Neuron (in vitro differentiated cells): ENCODE results near the gene ZNF579.

ENCODE experiments used
- H2AFZ ChIP-seq: one replicate; pipeline ENCODE4 v1.6.1; 2013; ENCODE audit warnings: low read depth, mild to moderate bottlenecking, inconsistent platforms, low read length, moderate library complexity
- H3K27me3 ChIP-seq: one replicate; pipeline ENCODE4 v1.6.1; 2013; ENCODE audit warnings: low read length; ENCODE audit not compliant: insufficient read depth
- H3K36me3 ChIP-seq: one replicate; pipeline ENCODE4 v1.6.1; 2013; ENCODE audit warnings: low read length; ENCODE audit not compliant: insufficient read depth
- H3K4me1 ChIP-seq: one replicate; pipeline ENCODE4 v1.6.1; 2013; ENCODE audit warnings: low read length; ENCODE audit not compliant: insufficient read depth
- H3K4me3 ChIP-seq: 2 replicates; pipeline ENCODE4 v1.5.1; 2013; ENCODE audit warnings: mild to moderate bottlenecking, low read length, moderate library complexity
- H3K9me3 ChIP-seq: one replicate; pipeline ENCODE4 v1.6.1; 2013; ENCODE audit warnings: low read length

ZNF579 gene

DNA sequence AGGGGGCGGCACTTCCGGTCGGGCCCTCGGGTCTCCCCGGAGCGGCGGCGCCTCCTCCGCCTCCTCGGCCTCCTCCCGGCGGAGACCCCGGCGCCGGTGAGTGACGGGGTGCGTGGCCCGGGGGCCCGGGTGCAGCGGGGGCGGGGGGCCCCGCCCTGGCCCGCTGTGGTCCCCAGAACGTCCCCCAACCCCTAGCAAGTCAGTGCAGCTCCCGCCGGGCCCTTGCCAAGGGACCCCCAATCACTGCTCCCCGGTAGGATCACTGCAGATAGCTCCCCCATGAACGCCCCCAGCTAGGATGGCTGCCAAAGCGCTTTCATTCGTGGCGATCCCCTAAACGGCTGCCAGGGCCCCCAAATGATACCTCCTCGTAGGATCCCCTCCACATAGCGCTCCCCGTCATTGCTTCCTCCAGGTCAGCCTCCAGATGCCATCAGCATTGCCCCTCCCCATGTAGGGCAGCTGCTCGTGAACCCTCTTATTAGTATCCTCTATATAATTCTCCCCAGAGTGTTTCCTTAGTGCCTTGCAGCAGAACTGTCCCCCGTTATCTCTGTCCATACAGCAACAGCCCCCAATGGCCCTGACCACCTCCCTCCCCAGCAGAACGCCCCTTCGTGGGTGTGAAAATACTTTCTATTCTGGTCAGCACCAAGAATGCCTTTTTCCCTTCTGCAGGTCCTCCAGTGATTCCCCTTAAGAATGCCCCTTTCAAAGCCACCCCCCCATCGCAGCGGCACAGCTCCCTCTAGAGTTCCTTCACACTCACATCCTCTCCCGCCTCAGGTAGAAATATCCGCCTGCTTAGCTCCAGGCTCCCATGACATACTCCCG, 25.2 kb upstream of the ZNF579 start, which contains the start of gene ZNF865:
TSS of gene ZNF865 (plus strand) at position 11 of the 834 bp plus-strand sequence. CDS start 7,972 bp downstream, outside the sequence.
- H3K9me3 ChIP-seq: peaks cover 4% of the 10 kb centered on the region
- peak within 1 kb of the TSS; percentile 75 for H2AFZ ChIP-seq
- peaks cover 20% of the 10 kb centered on the region for H3K36me3 ChIP-seq
- no peaks in the 10 kb centered on the region for H3K27me3 ChIP-seq
- peak within 1 kb of the TSS; percentile 91 for H3K4me3 ChIP-seq
- H3K4me1 ChIP-seq: peaks cover 18% of the 10 kb centered on the region

DNA sequence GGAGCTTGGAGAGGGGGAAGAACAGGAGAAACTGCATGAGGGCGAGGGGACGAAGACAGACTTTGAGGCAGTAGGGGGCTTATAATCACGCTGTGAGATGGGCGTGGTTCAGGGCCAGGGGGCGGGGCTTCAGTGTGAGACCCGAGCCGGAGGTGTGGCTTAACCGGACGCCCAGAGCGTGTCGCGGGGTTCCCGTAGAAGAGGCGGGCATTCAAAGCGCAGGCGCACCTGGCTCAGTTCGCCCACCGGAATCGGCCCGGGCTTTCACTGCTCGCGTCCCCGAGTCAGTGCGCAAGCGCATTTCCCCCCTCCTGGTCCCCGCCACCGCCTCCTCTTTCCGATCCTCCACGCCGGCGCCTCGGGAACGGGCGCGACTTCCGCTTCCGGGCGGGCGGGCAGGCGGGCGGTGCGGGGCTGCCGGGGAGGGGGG, 24.6 kb upstream of the ZNF579 start:
- Histone ChIP-seq H3K27me3 (no peaks in the 10 kb centered on the region), H3K4me3 (peak overlapping the region; percentile 91), H3K9me3 (peaks cover 4% of the 10 kb centered on the region), H2AFZ (no peak overlapping the region), H3K36me3 (peaks cover 20% of the 10 kb centered on the region), H3K4me1 (peaks cover 21% of the 10 kb centered on the region)

DNA sequence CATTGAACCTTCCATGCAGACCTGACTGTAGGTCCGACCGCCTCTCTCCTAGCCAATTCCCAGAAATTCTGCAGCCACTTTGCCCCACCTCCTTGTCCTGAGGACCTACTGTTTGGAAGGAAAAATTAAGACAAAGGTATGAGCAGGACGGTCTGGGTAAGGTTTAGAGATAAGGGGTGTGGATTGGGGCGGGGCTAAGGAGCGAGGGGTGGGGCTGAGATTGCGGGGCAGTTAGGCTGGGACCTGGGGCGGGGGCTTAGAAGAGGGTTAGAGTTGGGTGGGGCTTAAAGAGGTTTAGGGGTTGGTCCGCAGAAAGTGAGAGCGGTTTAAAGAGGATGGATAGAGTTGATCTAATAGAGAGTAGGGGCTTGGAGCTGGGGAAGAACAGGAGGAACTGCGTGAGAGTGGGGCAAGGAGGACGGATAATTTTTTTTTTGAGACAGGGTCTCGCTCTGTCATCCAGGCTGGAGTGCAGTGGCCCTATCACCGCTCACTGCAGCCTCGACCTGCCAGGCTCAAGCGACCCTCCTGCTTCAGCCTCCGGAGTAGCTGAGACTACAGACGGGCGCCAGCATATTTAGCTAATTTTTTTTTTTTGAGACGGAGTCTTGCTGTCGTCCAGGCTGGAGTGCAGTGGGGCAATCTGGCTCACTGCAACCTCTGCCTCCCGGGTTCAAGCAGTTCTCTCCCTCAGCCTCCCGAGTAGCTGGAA, 23.1 kb upstream of the ZNF579 start:
- Histone ChIP-seq H3K36me3 (peaks cover 11% of the 10 kb centered on the region), H3K4me3 (peak overlapping the region; percentile 10), H3K9me3 (no peaks in the 10 kb centered on the region), H3K27me3 (no peaks in the 10 kb centered on the region), H2AFZ (no peak overlapping the region), H3K4me1 (peaks cover 21% of the 10 kb centered on the region)

DNA sequence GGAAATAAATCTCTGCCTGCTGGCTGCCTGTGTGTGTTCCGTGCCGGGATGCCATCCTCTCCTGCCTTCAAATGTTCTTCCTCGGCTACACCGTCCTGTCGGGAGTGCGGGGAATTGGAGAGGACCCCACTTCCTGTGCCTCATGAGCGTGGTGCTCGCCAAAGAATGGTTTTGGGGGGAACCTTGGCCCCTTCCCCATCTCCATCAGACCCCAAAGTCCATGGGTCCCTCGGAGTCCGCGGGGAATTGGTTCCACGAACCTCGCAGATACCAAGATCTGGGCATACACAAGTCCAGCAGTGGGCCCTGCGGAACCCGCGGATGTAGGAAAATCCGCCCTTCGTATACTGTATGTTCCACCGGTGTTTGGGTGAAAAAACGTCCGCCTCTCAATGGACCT, 22.5 kb upstream of the ZNF579 start:
- Histone ChIP-seq H2AFZ (no peak overlapping the region), H3K9me3 (no peaks in the 10 kb centered on the region), H3K4me1 (peaks cover 24% of the 10 kb centered on the region), H3K4me3 (no peak overlapping the region), H3K27me3 (no peaks in the 10 kb centered on the region), H3K36me3 (peaks cover 11% of the 10 kb centered on the region)

DNA sequence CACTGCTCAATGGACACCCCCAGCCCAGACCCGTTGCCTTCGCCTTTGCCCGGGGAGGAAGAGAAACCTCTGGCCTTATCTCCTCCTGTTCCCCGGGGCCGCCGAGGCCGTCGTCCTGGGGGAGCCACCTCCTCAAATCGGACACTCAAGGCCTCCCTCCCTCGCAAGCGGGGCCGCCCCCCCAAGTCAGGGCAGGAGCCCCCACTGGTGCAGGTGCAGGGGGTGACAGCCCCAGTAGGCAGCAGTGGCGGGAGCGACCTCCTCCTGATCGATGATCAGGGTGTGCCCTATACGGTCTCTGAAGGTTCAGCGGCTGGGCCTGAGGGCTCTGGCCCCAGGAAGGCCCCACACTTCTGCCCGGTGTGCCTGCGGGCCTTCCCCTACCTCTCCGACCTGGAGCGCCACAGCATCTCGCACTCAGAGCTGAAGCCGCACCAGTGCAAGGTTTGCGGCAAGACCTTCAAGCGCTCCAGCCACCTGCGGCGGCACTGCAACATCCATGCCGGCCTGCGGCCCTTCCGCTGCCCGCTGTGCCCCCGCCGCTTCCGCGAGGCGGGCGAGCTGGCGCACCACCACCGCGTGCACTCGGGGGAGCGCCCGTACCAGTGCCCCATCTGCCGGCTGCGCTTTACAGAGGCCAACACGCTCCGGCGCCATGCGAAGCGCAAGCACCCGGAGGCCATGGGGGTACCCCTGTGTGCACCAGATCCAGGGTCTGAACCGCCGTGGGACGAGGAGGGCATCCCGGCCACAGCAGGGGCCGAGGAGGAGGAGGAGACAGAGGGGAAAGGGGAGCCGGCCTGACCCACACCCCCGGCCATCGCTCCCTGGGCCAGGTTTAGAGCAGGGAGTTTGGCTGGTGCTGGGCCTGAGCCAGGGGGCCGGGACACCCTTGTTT, 21.7 kb upstream of the ZNF579 start:
- Histone ChIP-seq H3K27me3 (no peaks in the 10 kb centered on the region), H2AFZ (no peak overlapping the region), H3K36me3 (peaks cover 9% of the 10 kb centered on the region), H3K9me3 (no peaks in the 10 kb centered on the region), H3K4me1 (peaks cover 24% of the 10 kb centered on the region), H3K4me3 (no peak overlapping the region)

DNA sequence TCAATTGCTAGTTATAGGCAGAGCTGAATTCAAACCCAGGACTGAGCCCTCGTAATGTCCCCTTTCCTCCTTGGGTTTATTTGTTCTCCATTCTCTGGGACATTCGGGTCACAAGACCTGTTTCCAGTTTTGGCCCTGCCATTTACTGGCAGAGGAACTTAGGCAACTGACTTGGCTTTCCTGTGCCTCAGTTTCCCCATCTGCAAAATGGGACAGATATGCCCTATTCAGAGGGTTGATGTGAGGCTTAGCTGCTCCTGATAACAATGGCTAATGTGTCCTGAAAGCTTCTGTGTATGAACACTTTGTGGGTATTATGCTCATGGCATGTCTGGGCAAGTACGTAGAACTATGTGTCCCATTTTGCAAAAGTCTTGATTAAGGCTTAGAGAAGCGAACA, 20.4 kb upstream of the ZNF579 start:
- H3K4me3 ChIP-seq: peak overlapping the region; percentile 58
- H3K4me1 ChIP-seq: peaks cover 18% of the 10 kb centered on the region
- H2AFZ ChIP-seq: no peak overlapping the region
- H3K9me3 ChIP-seq: peaks cover 4% of the 10 kb centered on the region
- H3K36me3 ChIP-seq: peaks cover 13% of the 10 kb centered on the region
- H3K27me3 ChIP-seq: no peaks in the 10 kb centered on the region

DNA sequence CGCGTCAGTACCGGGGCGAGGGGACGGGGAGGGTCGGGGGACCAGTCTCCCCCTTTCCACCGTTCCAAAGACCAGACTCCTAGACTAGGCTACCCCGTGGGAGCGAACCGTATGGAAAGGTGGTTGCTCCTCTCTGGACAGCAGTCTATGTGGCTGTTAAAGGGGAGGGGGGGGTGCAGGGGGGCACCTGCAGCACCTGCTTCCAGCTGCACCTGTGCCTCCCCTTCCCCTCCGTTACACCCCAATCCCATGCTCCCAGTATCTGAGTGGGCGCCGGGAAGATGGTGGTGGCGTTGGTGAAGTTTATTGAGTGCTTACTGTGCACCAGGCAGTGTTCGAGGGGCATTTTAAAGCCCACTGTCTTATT, 20.0 kb upstream of the ZNF579 start:
- Histone ChIP-seq H3K4me1 (peaks cover 15% of the 10 kb centered on the region), H3K4me3 (peak overlapping the region; percentile 58), H3K9me3 (peaks cover 6% of the 10 kb centered on the region), H3K27me3 (no peaks in the 10 kb centered on the region), H2AFZ (no peak overlapping the region), H3K36me3 (peaks cover 17% of the 10 kb centered on the region)

DNA sequence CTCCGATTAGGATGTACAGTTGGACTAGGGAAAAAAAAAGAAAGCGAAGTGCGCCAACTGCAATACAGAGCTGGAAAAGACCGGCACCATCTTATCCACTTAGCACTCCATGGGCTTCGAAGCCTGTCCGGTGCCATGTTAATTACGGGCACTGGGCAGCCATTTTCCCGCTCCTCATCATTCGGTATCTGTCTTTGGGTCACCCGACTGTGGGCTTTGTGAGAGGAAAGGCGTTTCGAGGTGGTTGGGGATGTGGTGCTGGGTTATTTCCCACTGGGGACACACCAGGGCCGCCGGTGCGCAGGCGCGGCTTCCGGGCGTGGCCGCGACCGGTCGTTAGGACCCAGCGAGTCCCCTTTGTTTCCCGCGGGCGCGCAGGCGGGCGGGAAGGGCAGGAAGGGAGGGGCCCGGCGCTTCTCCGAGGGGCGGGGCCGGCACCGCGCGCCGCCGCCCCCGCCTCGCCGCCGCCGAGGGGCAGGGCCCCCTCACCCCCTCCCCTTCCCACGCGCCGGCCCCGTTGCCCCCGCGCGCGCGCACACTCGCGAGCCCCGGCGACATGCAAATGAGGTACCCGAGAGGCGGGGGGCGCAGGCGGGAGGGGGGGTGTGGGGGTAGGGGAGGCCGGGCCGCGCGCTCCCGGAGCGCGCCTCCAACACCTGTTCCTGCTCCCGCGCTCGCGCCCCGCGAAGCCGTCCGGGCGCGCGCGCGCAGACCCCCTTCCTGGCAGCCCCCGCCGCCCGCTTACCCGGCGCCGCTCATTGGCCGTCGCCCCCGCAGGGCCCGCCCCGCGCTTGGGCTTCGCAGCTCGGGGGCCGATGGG, 19.4 kb upstream of the ZNF579 start, which contains the start of gene ZNF524:
TSS of gene ZNF524 (plus strand) at position 447 of the 820 bp plus-strand sequence. CDS start 1,825 bp downstream, outside the sequence.
- H3K36me3 ChIP-seq: peaks cover 23% of the 10 kb centered on the region
- peak within 1 kb of the TSS; percentile 49 for H2AFZ ChIP-seq
- H3K4me1 ChIP-seq: peaks cover 15% of the 10 kb centered on the region
- peaks cover 6% of the 10 kb centered on the region for H3K9me3 ChIP-seq
- peak within 1 kb of the TSS; percentile 81 for H3K4me3 ChIP-seq
- no peaks in the 10 kb centered on the region for H3K27me3 ChIP-seq

DNA sequence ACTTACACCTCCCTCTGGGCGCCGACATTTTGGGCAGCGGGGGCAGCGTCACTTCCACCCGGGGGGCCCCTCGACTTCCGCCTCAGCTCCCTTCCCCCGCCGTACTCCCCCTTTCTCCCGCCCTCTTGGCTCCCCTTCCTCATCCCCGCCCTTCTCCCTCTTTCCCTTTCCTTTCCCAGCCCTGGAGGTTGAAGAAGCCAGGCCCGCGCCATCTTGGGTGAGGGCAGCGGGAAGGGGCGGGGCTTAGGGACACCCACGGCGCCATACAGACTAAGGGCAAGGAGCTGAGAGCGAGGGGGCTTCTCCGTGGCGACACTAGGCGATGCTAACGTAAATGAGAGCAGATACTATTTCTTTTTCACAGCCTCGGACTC, 18.8 kb upstream of the ZNF579 start, which contains the start of gene FIZ1:
TSS of gene FIZ1 (minus strand) at position 50 of the 374 bp plus-strand sequence. CDS start 1,652 bp downstream, outside the sequence.
- peaks cover 29% of the 10 kb centered on the region for H3K36me3 ChIP-seq
- H3K4me3 ChIP-seq: peak within 1 kb of the TSS; percentile 81
- H3K9me3 ChIP-seq: peaks cover 6% of the 10 kb centered on the region
- peaks cover 11% of the 10 kb centered on the region for H3K4me1 ChIP-seq
- H3K27me3 ChIP-seq: no peaks in the 10 kb centered on the region
- peak within 1 kb of the TSS; percentile 49 for H2AFZ ChIP-seq

DNA sequence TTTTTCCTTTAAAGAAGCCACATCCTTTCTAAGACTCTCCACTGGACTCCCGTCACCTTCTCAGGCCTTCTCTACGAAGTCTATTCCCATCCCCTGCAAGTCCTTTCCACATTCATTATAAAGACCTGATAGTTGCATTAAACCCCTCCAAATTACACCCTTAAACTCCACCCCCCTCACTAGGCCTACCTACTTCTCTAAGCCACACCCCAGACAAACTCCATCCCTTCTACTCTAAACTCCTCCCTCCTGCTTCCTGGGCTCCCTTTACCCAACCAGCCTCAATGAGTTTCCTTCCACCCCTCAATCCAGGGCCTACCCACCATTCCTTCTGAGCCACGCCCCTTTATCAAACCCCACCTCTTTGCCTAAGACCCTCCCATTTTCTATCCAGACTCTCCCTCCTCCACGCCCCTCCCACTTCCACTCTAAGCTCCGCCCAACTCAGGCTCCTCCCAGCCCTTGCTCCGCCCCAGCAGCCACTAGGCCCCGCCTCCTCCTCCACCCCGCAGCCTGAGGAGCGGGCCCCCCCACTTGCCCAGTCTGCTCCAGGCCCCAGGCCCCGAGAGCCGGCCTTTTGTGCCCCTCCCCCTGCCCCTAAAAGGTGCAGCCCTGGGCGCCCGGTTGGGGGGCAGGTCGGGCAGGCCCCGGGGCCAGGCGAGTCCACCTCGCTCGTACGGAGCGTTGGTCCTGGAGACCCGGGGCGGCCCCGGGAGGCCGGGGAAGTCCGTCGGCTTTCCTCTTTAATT, 18.2 kb upstream of the ZNF579 start:
- Histone ChIP-seq H3K4me1 (peaks cover 10% of the 10 kb centered on the region), H3K36me3 (peaks cover 31% of the 10 kb centered on the region)

DNA sequence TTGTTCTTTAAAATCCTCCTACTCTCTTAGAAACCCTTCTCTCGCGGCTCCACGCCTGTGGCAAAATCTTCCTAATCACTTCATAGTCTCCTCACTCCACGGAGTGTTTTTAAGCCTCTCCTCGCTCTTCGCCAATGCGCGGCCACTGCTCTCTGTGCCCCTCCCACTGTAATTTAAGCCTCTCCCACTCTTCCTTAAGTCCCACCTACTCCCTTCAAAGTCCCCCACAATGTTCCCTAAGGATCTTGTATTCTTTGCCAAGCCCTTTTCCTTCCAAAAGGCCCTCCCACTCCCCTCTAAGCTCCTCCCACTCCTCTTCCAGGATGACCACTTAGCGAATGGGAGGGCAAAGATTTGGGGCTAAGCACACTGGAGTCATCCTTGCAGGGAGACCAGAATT, 17.4 kb upstream of the ZNF579 start:
- no peak overlapping the region for H2AFZ ChIP-seq
- H3K4me3 ChIP-seq: peak overlapping the region; percentile 81
- peaks cover 37% of the 10 kb centered on the region for H3K36me3 ChIP-seq
- no peaks in the 10 kb centered on the region for H3K27me3 ChIP-seq
- peaks cover 10% of the 10 kb centered on the region for H3K4me1 ChIP-seq
- peaks cover 6% of the 10 kb centered on the region for H3K9me3 ChIP-seq

More for the DNA sequence above, 18.2 kb upstream of the ZNF579 start:
- Histone ChIP-seq H3K4me3 (peak overlapping the region; percentile 81), H3K9me3 (peaks cover 6% of the 10 kb centered on the region), H2AFZ (peak overlapping the region; percentile 49), H3K27me3 (no peaks in the 10 kb centered on the region)
